HG03103 (cell line): Measurements from ENCODE around the gene DNAAF5.
"Not testable (repeated sequence)": the region's sequence is repeated elsewhere in the genome, so short reads cannot be mapped to it uniquely, and the experiment has no call there.

Experiments
- ATAC-seq: cut with Tn5 transposase; IDR thresholded peaks from one replicate; pipeline ENCODE4 v1.9.1; 2021; ENCODE audit warnings: low read depth; ENCODE audit not compliant: unreplicated experiment

Gene DNAAF5

GRCh38 chr7:745431-746154 is 19.1 kb downstream of the DNAAF5 start:
- ATAC-seq: no peak

GRCh38 chr7:746155-747061 is 19.9 kb downstream of the DNAAF5 start:
- no peak for ATAC-seq

- no peak for ATAC-seq
Observed at GRCh38 chr7:747186-747585, 20.7 kb downstream of the DNAAF5 start.

GRCh38 chr7:748446-748845 is 21.9 kb downstream of the DNAAF5 start:
- no peak for ATAC-seq

DNA sequence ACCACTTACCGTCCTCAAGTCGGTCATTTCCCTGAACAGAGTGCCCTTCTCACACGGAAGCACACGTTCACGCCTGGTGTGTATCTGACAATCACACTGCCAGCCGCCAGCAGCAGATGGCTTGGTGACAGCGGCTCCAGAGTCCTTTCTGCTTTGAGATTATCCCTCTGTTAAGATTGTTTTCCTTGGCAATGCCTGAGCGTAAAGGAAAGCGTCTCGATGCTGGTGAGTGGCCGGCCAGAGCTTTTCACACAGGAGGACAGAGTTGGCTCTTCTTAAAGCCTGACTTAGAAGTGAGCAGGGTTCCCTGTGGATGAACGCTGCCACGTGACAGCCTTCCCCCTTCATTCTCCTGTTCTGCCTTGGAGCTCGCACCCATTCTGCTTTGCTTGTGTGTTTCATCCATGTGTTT is 22.6 kb downstream of the DNAAF5 start:
- no peak for ATAC-seq

- no peak for ATAC-seq
Observed at GRCh38 chr7:750111-750905, 23.8 kb downstream of the DNAAF5 start.

- no peak for ATAC-seq
Observed at GRCh38 chr7:751826-752225, 25.3 kb downstream of the DNAAF5 start.

- ATAC-seq: not testable (repeated sequence)
Observed at GRCh38 chr7:752256-752655, 25.8 kb downstream of the DNAAF5 start.

DNA sequence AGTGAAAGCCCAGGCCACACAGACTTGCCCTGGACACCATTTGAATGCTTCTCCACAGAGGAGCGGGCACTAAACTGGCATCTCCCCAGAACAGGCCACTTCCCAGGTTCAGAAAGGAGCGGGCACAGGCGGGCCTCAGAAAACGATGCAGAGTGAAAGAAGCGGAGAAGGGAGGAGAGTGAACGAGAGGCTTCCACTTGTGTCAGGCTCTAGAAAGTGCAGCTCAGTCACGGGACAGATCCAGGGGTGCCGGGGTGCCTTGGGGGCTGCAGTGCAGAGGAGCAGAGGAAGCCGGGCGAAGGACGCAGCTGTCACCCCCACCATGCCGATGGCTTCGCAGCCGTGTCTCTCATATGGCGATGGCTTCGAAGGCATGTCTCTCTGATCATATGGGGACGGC is 26.7 kb downstream of the DNAAF5 start:
- no peak for ATAC-seq

DNA sequence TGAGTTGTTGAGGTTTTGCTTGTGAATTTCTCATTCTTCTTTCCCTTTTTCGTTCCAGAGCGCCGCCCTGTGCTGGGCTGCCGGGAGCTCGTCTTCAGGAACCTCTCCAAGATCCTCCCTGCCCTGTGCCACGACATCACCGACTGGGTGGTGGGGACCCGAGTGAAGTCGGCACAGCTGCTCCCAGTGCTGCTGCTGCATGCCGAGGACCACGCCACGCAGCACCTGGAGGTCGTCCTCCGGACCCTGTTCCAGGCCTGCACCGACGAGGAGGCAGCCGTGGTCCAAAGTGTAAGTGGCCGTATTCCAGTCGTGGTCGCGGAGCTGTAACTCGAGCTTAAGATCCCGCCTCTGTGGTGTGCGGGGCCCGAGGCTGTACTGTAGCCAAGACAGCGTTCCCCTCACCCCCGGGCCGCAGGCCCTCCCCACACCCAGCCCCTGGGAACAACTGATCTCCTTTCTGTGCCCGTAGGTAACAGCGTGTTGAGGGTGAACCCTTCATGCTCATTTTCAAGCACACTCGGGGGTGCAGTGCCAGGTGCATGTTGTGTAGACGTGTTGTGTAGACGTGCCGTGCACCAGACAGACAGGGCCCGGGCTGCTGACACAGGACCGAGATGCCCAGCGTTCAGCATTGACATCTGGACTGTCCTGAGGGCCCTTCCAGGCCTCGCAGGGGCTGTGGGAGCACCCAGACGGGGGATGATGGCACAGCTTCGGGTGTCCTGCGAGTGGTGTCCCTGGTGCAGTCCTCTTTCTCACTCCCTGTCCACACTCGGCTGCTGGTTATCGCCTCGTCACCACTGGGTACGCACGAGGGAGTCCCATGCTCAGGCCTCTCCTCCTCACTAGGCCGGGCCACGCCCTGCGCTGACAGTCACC is 28.3 kb downstream of the DNAAF5 start:
- ATAC-seq: no peak

DNA sequence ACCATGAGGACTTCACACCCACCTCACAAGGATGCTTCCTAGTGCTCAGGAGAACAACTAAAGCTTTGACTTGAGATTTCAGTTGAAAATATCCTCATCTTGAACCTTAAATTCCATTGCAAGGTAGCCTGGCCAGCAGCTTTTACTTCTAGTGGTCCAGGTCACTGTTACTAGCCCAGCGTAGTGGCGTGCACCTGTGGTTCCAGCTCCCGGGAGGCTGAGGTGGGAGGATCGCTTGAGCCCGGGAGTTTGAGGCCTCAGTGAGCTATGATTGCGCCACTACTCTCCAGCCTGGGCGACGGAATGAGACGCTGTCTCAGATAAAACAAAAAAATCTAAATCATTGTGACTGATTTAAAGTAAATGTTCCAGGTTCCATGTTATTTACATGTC is 28.9 kb downstream of the DNAAF5 start:
- no peak for ATAC-seq

DNA sequence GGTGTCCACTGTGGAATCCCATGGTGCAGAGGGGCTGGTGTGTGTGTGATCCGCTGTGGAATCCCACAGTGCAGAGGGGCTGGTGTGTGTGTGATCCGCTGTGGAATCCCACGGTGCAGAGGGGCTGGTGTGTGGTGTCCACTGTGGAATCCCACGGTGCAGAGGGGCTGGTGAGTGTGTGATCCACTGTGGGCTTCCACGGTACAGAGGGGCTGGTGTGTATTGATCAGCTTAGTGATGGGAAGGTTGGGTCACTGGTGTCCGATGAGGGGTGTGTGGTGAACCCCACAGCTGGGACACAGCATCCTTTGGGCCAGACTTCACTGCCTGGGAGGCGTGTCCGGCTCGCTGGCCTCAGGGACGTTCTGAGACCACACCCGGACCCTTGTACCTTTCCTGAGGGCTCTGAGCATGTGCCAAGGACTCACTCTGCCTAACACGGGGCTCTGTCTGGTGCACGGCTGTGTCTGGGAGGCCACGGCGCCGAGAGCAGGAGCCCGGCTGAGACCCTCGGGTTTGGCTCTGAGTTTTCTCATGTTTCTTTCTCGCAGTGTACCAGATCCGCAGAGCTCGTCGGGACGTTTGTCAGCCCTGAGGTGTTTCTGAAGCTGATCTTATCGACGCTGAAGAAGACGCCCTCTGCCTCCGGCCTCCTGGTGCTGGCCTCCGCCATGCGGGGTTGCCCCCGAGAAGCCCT is 29.9 kb downstream of the DNAAF5 start:
- no peak for ATAC-seq

DNA sequence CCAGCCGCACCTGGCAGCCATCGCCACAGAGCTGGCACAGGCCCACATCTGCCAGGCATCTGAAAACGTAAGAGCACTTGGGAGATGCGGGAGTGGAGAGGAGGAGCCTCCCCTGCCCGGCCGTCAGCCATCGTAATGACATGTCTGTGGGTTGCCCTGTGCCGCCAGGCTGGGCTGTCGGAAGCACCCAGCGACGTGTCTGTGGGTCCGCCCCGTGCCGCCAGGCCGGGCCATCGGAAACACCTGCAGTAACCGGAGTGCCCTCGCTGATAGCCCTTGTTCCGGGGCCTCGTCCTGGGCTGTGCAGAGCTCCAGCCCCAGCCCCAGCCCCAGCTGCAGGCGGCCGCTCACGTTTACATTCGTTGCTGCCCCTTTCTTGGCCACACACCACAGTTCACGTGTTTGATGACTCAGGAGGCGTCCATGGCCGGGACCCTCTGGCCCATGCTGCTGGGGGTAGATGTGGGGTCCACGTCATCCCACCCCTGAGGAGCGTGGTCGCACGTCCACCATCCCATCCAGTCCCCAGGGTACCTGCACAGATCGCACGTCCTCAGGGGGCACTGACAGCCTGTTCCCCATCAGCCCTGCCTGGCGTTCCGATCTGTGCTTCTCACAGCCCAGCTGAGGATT is 30.5 kb downstream of the DNAAF5 start:
- no peak for ATAC-seq

GRCh38 chr7:757741-758163 is 31.3 kb downstream of the DNAAF5 start:
- ATAC-seq: no peak

DNA sequence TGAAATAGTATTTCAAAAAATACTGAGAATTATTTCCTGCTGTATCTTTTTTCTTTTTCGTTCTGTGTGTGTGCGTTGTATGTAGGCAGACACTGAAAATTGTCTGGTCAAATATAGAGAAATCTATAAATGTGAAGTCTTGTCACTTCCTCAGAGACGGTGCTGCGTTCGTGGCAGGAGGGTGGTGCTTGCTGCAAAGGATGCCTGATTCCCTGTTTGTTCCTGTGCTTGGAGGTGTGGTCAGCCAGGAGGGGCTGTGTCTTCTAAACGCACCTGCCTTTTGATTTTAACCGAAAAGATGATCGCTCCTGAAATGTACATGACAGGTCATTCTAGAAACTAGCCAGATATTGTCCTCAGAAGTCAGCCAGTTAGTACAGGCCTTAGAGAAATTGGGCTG is 33.1 kb downstream of the DNAAF5 start:
- ATAC-seq: no peak

DNA sequence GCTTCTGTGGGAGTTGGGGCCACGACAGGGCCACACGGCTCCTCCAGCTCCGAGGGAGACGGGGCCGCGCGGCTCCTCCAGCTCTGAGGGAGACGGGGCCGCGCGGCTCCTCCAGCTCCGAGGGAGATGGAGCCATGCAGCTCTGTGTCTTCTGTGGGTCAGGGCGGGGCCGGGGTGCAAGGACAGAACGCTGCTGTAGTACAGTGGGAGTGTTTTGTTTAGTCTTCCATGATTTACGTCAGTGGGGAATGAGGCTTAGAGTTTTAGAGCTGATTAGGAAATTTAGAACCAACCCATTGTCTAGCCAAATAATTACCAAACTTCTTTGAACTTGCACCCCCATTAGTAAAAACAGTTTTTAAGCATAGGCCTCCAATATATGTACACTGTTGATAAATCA is 33.5 kb downstream of the DNAAF5 start:
- no peak for ATAC-seq

DNA sequence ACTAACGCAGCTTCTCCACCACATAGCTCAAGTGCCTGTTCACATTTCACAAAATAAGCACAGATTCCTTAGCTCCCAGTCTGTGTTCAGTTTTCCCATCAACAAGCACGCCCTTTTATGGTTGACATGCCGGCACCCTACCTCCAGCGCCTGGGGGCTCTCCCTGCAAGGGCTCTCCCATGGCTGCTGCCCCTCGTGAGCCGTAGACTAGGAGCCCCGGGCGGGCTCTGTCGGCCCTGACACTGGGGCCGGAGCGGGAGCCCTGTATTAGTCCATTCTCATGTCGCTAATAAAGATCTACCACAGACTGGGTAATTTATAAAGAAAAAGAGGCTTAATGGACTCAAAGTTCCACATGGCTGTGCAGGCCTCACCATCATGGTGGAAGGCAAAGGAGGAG is 34.6 kb downstream of the DNAAF5 start:
- no peak for ATAC-seq

GRCh38 chr7:761631-762030 is 35.1 kb downstream of the DNAAF5 start:
- ATAC-seq: no peak

- ATAC-seq: no peak
Observed at GRCh38 chr7:762885-763284, 36.4 kb downstream of the DNAAF5 start.
